SK-N-SH (cell line): ENCODE measurements around the gene GPC5. TPM values are rescaled to one million over a fixed set of nuclear protein-coding genes. Genes with fewer than 3 reads are reported as not detected.

Source experiments
- CTCF ChIA-PET: fragments of 300-600, 350-600 bp; formaldehyde crosslinking; extraction: SDS; loops from one replicate; lab custom pipeline; 2021; lab: Yijun Ruan, JAX
- POLR2A ChIA-PET: fragments of 350-600 bp; sonication (Branson Sonifier 250); formaldehyde crosslinking; extraction: SDS; loops from one replicate; lab custom pipeline; 2020; ENCODE audit warnings: antibody characterized with exemption, inconsistent platforms; lab: Yijun Ruan, JAX
- DNase-seq: peaks from one replicate; pipeline ENCODE4 v3.0.0; 2012
- H2AFZ ChIP-seq: fragments of 200-600 bp; sonication (generic); 2 replicates; pipeline ENCODE4 v1.8.1; 2016; ENCODE audit warnings: antibody characterized with exemption, mild to moderate bottlenecking, low read depth
- H3F3A ChIP-seq: fragments of 200-600 bp; sonication (generic); replicated peaks from 2 replicates; pipeline ENCODE3; 2016; ENCODE audit warnings: antibody characterized with exemption, mild to moderate bottlenecking; ENCODE audit not compliant: insufficient read depth
- H3K27ac ChIP-seq, 2 experiments: fragments of 200-500 bp in 1 of 2; fragments of 200-600 bp in 1 of 2; sonication (Bioruptor generic) in 1 of 2; sonication (generic), shearing (Covaris generic) in 1 of 2; 2 replicates each; pipeline versions ENCODE4 v1.5.1 to v1.6.1; 2014 to 2016; ENCODE audit warnings: low read depth in 2 of 2, inconsistent platforms in 1 of 2, low read length in 1 of 2, mild to moderate bottlenecking in 1 of 2, mixed read lengths in 1 of 2
- H3K27me3 ChIP-seq: fragments of 200-600 bp; sonication (generic), shearing (Covaris generic); 2 replicates; pipeline ENCODE4 v1.6.1; 2016; ENCODE audit warnings: mixed run types; ENCODE audit not compliant: insufficient read depth
- H3K36me3 ChIP-seq, 2 experiments: fragments of 200-500 bp in 1 of 2; fragments of 200-600 bp in 1 of 2; sonication (Bioruptor generic) in 1 of 2; sonication (generic) in 1 of 2; replicated peaks in 1 of 2; 2 replicates each; pipeline versions ENCODE3 to v1.5.1; 2014 to 2016; ENCODE audit warnings: low read length in 1 of 2, mild to moderate bottlenecking in 1 of 2; ENCODE audit not compliant: insufficient read depth in 2 of 2, control insufficient read depth in 1 of 2
- H3K4me1 ChIP-seq, 2 experiments: fragments of 200-500 bp in 1 of 2; fragments of 200-600 bp in 1 of 2; sonication (Bioruptor generic) in 1 of 2; sonication (generic), shearing (Covaris generic) in 1 of 2; 2 replicates each; pipeline versions ENCODE4 v1.5.1 to v1.6.1; 2014 to 2016; ENCODE audit warnings: low read depth in 1 of 2, low read length in 1 of 2, mixed run types in 1 of 2; ENCODE audit not compliant: insufficient read depth in 2 of 2, control insufficient read depth in 1 of 2
- H3K4me2 ChIP-seq: fragments of 200-600 bp; sonication (generic), shearing (Covaris generic); 2 replicates; pipeline ENCODE4 v1.6.1; 2017; ENCODE audit warnings: mixed run types
- H3K4me3 ChIP-seq, 2 experiments: fragments of 200-500 bp in 1 of 2; fragments of 200-600 bp in 1 of 2; sonication (Bioruptor generic) in 1 of 2; sonication (generic), shearing (Covaris generic) in 1 of 2; 2 replicates each; pipeline versions ENCODE4 v1.5.1 to v1.8.1; 2014 to 2016; ENCODE audit warnings: low read depth in 2 of 2, inconsistent platforms in 1 of 2, low read length in 1 of 2, mild to moderate bottlenecking in 1 of 2, mixed read lengths in 1 of 2, moderate library complexity in 1 of 2
- H3K79me2 ChIP-seq: fragments of 200-600 bp; sonication (generic); 2 replicates; pipeline ENCODE4 v1.8.1; 2017; ENCODE audit warnings: mild to moderate bottlenecking; ENCODE audit not compliant: insufficient read depth
- H3K9ac ChIP-seq: fragments of 200-600 bp; sonication (generic); 2 replicates; pipeline ENCODE4 v1.6.1; 2017; ENCODE audit warnings: mixed run types
- H3K9me2 ChIP-seq: fragments of 200-600 bp; sonication (generic); 2 replicates; pipeline ENCODE4 v1.6.1; 2017; ENCODE audit warnings: mixed run types
- H3K9me3 ChIP-seq: fragments of 200-600 bp; sonication (generic); 2 replicates; pipeline ENCODE4 v1.6.1; 2017; ENCODE audit warnings: mixed run types, mild to moderate bottlenecking, moderate library complexity
- H4K20me1 ChIP-seq: fragments of 200-600 bp; sonication (generic); 2 replicates; pipeline ENCODE4 v1.6.1; 2017; ENCODE audit warnings: mild to moderate bottlenecking, mixed run types; ENCODE audit not compliant: insufficient read depth
- ELF1 ChIP-seq: IDR thresholded peaks from 2 replicates; pipeline ENCODE4 v1.4.0; 2012
- EP300 ChIP-seq, 2 experiments: IDR thresholded peaks; 2 replicates each; pipeline versions ENCODE4 v1.4.0 to v1.6.1; 2012; ENCODE audit warnings: borderline replicate concordance in 1 of 2, low read depth in 1 of 2, low read length in 1 of 2
- GABPA ChIP-seq: IDR thresholded peaks from 2 replicates; pipeline ENCODE4 v1.4.0; 2012; ENCODE audit warnings: low read depth, mild to moderate bottlenecking
- GATA2 ChIP-seq: sonication (generic); formaldehyde crosslinking; IDR thresholded peaks from 2 replicates; pipeline ENCODE4 v1.5.0; 2020; ENCODE audit warnings: mild to moderate bottlenecking, missing genetic modification reagents
- JUND ChIP-seq: IDR thresholded peaks from 2 replicates; pipeline ENCODE4 v1.4.0; 2012
- MEF2A ChIP-seq: IDR thresholded peaks from 2 replicates; pipeline ENCODE4 v1.4.0; 2012; ENCODE audit warnings: low read depth, borderline replicate concordance
- NRF1 ChIP-seq: IDR thresholded peaks from 2 replicates; pipeline ENCODE4 v1.6.1; 2012; ENCODE audit warnings: low read depth, mild to moderate bottlenecking, low read length
- RAD21 ChIP-seq: IDR thresholded peaks from 2 replicates; pipeline ENCODE4 v1.6.1; 2012; ENCODE audit warnings: mild to moderate bottlenecking, low read length
- RXRA ChIP-seq: IDR thresholded peaks from 2 replicates; pipeline ENCODE4 v1.4.0; 2012; ENCODE audit warnings: low read depth, mild to moderate bottlenecking, borderline replicate concordance
- SIN3A ChIP-seq: IDR thresholded peaks from 2 replicates; pipeline ENCODE4 v1.6.1; 2012; ENCODE audit warnings: low read depth, mild to moderate bottlenecking, low read length, moderate library complexity, borderline replicate concordance
- SMC3 ChIP-seq: IDR thresholded peaks from 2 replicates; pipeline ENCODE4 v1.6.1; 2012; ENCODE audit warnings: low read depth, low read length, improper control_type of control experiment
- TAF1 ChIP-seq: IDR thresholded peaks from 2 replicates; pipeline ENCODE4 v1.6.1; 2012; ENCODE audit warnings: low read depth, mild to moderate bottlenecking, low read length, moderate library complexity, borderline replicate concordance
- YY1 ChIP-seq: IDR thresholded peaks from 2 replicates; pipeline ENCODE4 v1.4.0; 2012; ENCODE audit warnings: low read depth, mild to moderate bottlenecking
- WGBS: methylation state at CpG from one replicate; pipeline ENCODE4 v1.1.6; 2017; ENCODE audit warnings: low lambda C conversion rate; 5-methylcytosine and 5-hydroxymethylcytosine counted together
- polyA plus RNA-seq, 3 experiments: library from polyadenylated mRNA; depleted of rRNA; stranded (reverse); fragments of >200 nt; gene quantifications; 2 replicates each; pipeline ENCODE4 v1.2.3, GENCODE V29; 2012
- TF ChIP-seq, protein P1 (sequence below): fragments of 200-600 bp; sonication (generic); IDR thresholded peaks from 2 replicates; pipeline ENCODE4 v1.6.1; 2017; ENCODE audit warnings: antibody characterized with exemption, mild to moderate bottlenecking, moderate library complexity
- TF ChIP-seq, protein P2 (sequence below): fragments of 150-350 bp; IDR thresholded peaks from 2 replicates; pipeline ENCODE4 v1.6.1; 2016; ENCODE audit warnings: mild to moderate bottlenecking, low read depth, low read length
- TF ChIP-seq, protein P3 (sequence below): IDR thresholded peaks from 2 replicates; pipeline ENCODE4 v1.6.1; 2012; ENCODE audit warnings: mild to moderate bottlenecking, low read depth, low read length, moderate library complexity
- TF ChIP-seq, protein P4 (sequence below): IDR thresholded peaks from 2 replicates; pipeline ENCODE4 v1.4.0; 2012; ENCODE audit warnings: low read depth, borderline replicate concordance

GPC5 gene
- polyA plus RNA-seq, 1 of the 3 experiments (the other 2 are of a cell fraction), result 0.03 TPM

DNA sequence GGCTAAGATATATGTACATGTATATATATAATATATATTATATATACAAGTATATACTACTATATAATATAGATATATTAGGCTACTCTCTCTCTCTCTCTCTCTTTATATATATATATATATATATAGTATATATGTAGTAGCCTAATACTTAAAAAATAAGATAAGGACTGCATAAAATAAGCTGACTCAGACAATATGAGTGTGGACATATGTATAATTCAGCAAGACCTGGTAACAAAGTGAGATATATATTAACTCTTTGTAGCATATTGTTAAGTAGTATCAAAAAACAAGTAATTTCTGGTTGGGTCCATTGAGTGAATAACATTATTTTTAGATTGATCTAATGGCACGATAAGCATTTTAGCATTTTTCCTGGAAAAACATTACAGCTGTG is 509.0 kb downstream of the GPC5 start:
- Histone ChIP-seq H3K79me2 (no peaks in the 10 kb centered on the region), H3K4me2 (no peak overlapping the region), H3K9ac (no peak overlapping the region), H3K4me3 (no peak overlapping the region), H3K36me3 (no peaks in the 10 kb centered on the region), H3K4me1 (no peaks in the 10 kb centered on the region), H3K27ac (no peak overlapping the region), H3K9me3 (no peaks in the 10 kb centered on the region), H2AFZ (no peak overlapping the region), H3K9me2 (no peaks in the 10 kb centered on the region), H3F3A (no peaks in the 10 kb centered on the region), H4K20me1 (no peaks in the 10 kb centered on the region), H3K27me3 (no peaks in the 10 kb centered on the region)
- POLR2A ChIA-PET, result no interaction called here
- TF ChIP-seq NRF1 (no peak), GABPA (no peak), YY1 (no peak), JUND (no peak), SIN3A (no peak), RXRA (no peak), MEF2A (no peak)
- TF ChIP-seq, protein P1, sequence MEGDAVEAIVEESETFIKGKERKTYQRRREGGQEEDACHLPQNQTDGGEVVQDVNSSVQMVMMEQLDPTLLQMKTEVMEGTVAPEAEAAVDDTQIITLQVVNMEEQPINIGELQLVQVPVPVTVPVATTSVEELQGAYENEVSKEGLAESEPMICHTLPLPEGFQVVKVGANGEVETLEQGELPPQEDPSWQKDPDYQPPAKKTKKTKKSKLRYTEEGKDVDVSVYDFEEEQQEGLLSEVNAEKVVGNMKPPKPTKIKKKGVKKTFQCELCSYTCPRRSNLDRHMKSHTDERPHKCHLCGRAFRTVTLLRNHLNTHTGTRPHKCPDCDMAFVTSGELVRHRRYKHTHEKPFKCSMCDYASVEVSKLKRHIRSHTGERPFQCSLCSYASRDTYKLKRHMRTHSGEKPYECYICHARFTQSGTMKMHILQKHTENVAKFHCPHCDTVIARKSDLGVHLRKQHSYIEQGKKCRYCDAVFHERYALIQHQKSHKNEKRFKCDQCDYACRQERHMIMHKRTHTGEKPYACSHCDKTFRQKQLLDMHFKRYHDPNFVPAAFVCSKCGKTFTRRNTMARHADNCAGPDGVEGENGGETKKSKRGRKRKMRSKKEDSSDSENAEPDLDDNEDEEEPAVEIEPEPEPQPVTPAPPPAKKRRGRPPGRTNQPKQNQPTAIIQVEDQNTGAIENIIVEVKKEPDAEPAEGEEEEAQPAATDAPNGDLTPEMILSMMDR, result no peak
- WGBS, result 60% methylated on average over 1 of the region's 1 CpG
- DNase-seq, result no peak
- CTCF ChIA-PET, result no interaction called here

DNA sequence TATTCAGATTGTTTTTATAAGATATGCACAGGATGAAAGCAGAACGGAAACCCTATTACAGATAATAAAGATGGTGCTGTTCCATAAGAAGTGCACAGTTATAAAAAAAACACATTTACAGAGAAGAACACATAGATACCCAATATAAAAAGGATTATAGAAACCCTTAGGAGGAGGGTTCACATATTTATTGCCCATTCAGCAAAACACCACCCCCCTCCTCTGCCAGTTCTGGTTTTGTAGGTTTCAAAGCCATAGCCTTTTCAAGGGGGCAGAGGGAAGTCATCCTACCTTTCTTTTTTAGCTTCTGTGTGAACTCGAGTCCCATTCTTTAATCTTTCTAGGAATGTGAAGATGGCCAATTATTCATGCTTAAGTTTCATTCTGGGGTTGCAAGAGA is 511.2 kb downstream of the GPC5 start:
- H3K9me2 ChIP-seq, result no peaks in the 10 kb centered on the region
- no peak overlapping the region for H2AFZ ChIP-seq
- H3K4me3 ChIP-seq, result no peak overlapping the region
- no peak overlapping the region for H3K9ac ChIP-seq
- no peaks in the 10 kb centered on the region for H3F3A ChIP-seq
- WGBS, result 27% methylated on average over 2 of the region's 2 CpGs
- ChIA-PET POLR2A (no interaction called here), CTCF (interaction anchor here (0.6 kb wide), 1 partner anchor 65 kb away, joined by 3 read pairs; no protein-coding TSS in a partner anchor)
- no peaks in the 10 kb centered on the region for H4K20me1 ChIP-seq
- H3K4me1 ChIP-seq, result no peaks in the 10 kb centered on the region
- no peaks in the 10 kb centered on the region for H3K27me3 ChIP-seq
- H3K9me3 ChIP-seq, result no peaks in the 10 kb centered on the region
- H3K4me2 ChIP-seq, result no peak overlapping the region
- DNase-seq, result no peak
- H3K36me3 ChIP-seq, result no peaks in the 10 kb centered on the region
- no peak overlapping the region for H3K27ac ChIP-seq
- H3K79me2 ChIP-seq, result no peaks in the 10 kb centered on the region
- TF ChIP-seq, protein P2, sequence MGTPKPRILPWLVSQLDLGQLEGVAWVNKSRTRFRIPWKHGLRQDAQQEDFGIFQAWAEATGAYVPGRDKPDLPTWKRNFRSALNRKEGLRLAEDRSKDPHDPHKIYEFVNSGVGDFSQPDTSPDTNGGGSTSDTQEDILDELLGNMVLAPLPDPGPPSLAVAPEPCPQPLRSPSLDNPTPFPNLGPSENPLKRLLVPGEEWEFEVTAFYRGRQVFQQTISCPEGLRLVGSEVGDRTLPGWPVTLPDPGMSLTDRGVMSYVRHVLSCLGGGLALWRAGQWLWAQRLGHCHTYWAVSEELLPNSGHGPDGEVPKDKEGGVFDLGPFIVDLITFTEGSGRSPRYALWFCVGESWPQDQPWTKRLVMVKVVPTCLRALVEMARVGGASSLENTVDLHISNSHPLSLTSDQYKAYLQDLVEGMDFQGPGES, result no peak
- TF ChIP-seq TAF1, result no peak
- TF ChIP-seq SMC3, result no peak
- no peak for TF ChIP-seq RAD21
- no peak for TF ChIP-seq JUND
- no peak for TF ChIP-seq EP300 (IDR thresholded peaks at IDR 0.05; ENCODE audit: borderline replicate concordance in 1 of 2, low read depth in 1 of 2, low read length in 1 of 2)
- no peak for TF ChIP-seq YY1
- TF ChIP-seq, protein P1, result no peak
- TF ChIP-seq, protein P3, sequence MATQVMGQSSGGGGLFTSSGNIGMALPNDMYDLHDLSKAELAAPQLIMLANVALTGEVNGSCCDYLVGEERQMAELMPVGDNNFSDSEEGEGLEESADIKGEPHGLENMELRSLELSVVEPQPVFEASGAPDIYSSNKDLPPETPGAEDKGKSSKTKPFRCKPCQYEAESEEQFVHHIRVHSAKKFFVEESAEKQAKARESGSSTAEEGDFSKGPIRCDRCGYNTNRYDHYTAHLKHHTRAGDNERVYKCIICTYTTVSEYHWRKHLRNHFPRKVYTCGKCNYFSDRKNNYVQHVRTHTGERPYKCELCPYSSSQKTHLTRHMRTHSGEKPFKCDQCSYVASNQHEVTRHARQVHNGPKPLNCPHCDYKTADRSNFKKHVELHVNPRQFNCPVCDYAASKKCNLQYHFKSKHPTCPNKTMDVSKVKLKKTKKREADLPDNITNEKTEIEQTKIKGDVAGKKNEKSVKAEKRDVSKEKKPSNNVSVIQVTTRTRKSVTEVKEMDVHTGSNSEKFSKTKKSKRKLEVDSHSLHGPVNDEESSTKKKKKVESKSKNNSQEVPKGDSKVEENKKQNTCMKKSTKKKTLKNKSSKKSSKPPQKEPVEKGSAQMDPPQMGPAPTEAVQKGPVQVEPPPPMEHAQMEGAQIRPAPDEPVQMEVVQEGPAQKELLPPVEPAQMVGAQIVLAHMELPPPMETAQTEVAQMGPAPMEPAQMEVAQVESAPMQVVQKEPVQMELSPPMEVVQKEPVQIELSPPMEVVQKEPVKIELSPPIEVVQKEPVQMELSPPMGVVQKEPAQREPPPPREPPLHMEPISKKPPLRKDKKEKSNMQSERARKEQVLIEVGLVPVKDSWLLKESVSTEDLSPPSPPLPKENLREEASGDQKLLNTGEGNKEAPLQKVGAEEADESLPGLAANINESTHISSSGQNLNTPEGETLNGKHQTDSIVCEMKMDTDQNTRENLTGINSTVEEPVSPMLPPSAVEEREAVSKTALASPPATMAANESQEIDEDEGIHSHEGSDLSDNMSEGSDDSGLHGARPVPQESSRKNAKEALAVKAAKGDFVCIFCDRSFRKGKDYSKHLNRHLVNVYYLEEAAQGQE, result no peak
- TF ChIP-seq, protein P4, sequence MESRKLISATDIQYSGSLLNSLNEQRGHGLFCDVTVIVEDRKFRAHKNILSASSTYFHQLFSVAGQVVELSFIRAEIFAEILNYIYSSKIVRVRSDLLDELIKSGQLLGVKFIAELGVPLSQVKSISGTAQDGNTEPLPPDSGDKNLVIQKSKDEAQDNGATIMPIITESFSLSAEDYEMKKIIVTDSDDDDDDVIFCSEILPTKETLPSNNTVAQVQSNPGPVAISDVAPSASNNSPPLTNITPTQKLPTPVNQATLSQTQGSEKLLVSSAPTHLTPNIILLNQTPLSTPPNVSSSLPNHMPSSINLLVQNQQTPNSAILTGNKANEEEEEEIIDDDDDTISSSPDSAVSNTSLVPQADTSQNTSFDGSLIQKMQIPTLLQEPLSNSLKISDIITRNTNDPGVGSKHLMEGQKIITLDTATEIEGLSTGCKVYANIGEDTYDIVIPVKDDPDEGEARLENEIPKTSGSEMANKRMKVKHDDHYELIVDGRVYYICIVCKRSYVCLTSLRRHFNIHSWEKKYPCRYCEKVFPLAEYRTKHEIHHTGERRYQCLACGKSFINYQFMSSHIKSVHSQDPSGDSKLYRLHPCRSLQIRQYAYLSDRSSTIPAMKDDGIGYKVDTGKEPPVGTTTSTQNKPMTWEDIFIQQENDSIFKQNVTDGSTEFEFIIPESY, result no peak
- no peak for TF ChIP-seq GATA2 (CRISPR knock-in tag)
- TF ChIP-seq MEF2A, result no peak
- TF ChIP-seq ELF1, result no peak
